Mesenchymal stem cell (in vitro differentiated cells and primary cell): ENCODE results near the gene MMP11.
A peak's percentile ranks its signal among the peaks of the same experiment; 100 is the strongest.

Experiments used
- DNase-seq: peaks from one replicate; pipeline ENCODE4 v3.0.0-alpha.2; 2013
- H2AFZ ChIP-seq: one replicate; pipeline ENCODE4 v1.6.1; 2013; ENCODE audit warnings: low read depth, mild to moderate bottlenecking, control low read depth, inconsistent platforms, low read length, moderate library complexity
- H2AK5ac ChIP-seq: 2 replicates; pipeline ENCODE4 v1.6.1; 2013; ENCODE audit warnings: low read length, moderate library complexity, mild to moderate bottlenecking, inconsistent platforms; ENCODE audit not compliant: severe bottlenecking
- H2BK120ac ChIP-seq: one replicate; pipeline ENCODE4 v1.6.1; 2013; ENCODE audit warnings: low read depth, mild to moderate bottlenecking, inconsistent platforms, low read length, moderate library complexity
- H2BK12ac ChIP-seq, 2 experiments: one replicate each; pipeline ENCODE4 v1.6.1; 2013; ENCODE audit warnings: inconsistent platforms in 2 of 2, low read length in 2 of 2, mild to moderate bottlenecking in 2 of 2, moderate library complexity in 2 of 2, control low read depth in 1 of 2
- H2BK15ac ChIP-seq: one replicate; pipeline ENCODE4 v1.6.1; 2013; ENCODE audit warnings: mild to moderate bottlenecking, low read depth, inconsistent platforms; ENCODE audit not compliant: poor library complexity, severe bottlenecking
- H2BK5ac ChIP-seq: 2 replicates; pipeline ENCODE4 v1.6.1; 2013; ENCODE audit warnings: low read depth, mild to moderate bottlenecking, low read length, control low read depth, inconsistent platforms; ENCODE audit not compliant: poor library complexity, severe bottlenecking
- H3K14ac ChIP-seq, 2 experiments: one replicate each; pipeline ENCODE4 v1.6.1; 2013; ENCODE audit warnings: inconsistent platforms in 2 of 2, low read length in 2 of 2, control low read depth in 1 of 2, mild to moderate bottlenecking in 1 of 2, moderate library complexity in 1 of 2
- H3K18ac ChIP-seq, 2 experiments: one replicate each; pipeline ENCODE4 v1.6.1; 2013; ENCODE audit warnings: inconsistent platforms in 2 of 2, low read length in 2 of 2, control low read depth in 1 of 2, low read depth in 1 of 2, mild to moderate bottlenecking in 1 of 2
- H3K23ac ChIP-seq, 2 experiments: one replicate each; pipeline ENCODE4 v1.6.1; 2013; ENCODE audit warnings: inconsistent platforms in 2 of 2, low read length in 2 of 2, mild to moderate bottlenecking in 2 of 2, moderate library complexity in 2 of 2, control low read depth in 1 of 2
- H3K27ac ChIP-seq: 2 replicates; pipeline ENCODE4 v1.5.1; 2013; ENCODE audit warnings: mild to moderate bottlenecking, moderate library complexity, low read length, control low read depth, inconsistent platforms; ENCODE audit not compliant: poor library complexity, severe bottlenecking
- H3K27me3 ChIP-seq, 2 experiments: 2 replicates each; pipeline versions ENCODE4 v1.6.1 to v1.7.0; 2013; ENCODE audit warnings: low read length in 2 of 2, mild to moderate bottlenecking in 2 of 2, moderate library complexity in 2 of 2, control low read depth in 1 of 2, inconsistent platforms in 1 of 2; ENCODE audit not compliant: control insufficient read depth in 1 of 2, insufficient read depth in 1 of 2
- H3K36me3 ChIP-seq, 2 experiments: 2 replicates each; pipeline versions ENCODE4 v1.6.1 to v1.7.0; 2013; ENCODE audit warnings: low read length in 2 of 2, control low read depth in 1 of 2, inconsistent platforms in 1 of 2, low read depth in 1 of 2, mild to moderate bottlenecking in 1 of 2; ENCODE audit not compliant: insufficient read depth in 2 of 2, control insufficient read depth in 1 of 2
- H3K4ac ChIP-seq, 2 experiments: one replicate each; pipeline ENCODE4 v1.6.1; 2013; ENCODE audit warnings: inconsistent platforms in 2 of 2, low read length in 2 of 2, mild to moderate bottlenecking in 2 of 2, moderate library complexity in 2 of 2, control low read depth in 1 of 2, low read depth in 1 of 2
- H3K4me1 ChIP-seq: 2 replicates; pipeline ENCODE4 v1.6.1; 2013; ENCODE audit warnings: low read depth, low read length, control low read depth; ENCODE audit not compliant: control insufficient read depth, insufficient read depth
- H3K4me2 ChIP-seq: 2 replicates; pipeline ENCODE4 v1.6.1; 2013; ENCODE audit warnings: low read length, mild to moderate bottlenecking, inconsistent platforms; ENCODE audit not compliant: poor library complexity, severe bottlenecking
- H3K4me3 ChIP-seq, 2 experiments: 2 replicates each; pipeline versions ENCODE4 v1.5.1 to v1.7.0; 2013; ENCODE audit warnings: low read length in 2 of 2, mild to moderate bottlenecking in 2 of 2, control low read depth in 1 of 2, low read depth in 1 of 2; ENCODE audit not compliant: insufficient read depth in 1 of 2
- H3K79me1 ChIP-seq: replicated peaks from 2 replicates; pipeline ENCODE4 v1.6.1; 2013; ENCODE audit warnings: mild to moderate bottlenecking, control low read depth, low read length, inconsistent platforms; ENCODE audit not compliant: poor library complexity, severe bottlenecking
- H3K9ac ChIP-seq: 2 replicates; pipeline ENCODE4 v1.7.0; 2013; ENCODE audit warnings: mild to moderate bottlenecking, low read length, moderate library complexity
- H3K9me3 ChIP-seq: 2 replicates; pipeline ENCODE4 v1.7.0; 2013; ENCODE audit warnings: mild to moderate bottlenecking, low read length; ENCODE audit not compliant: control insufficient read depth
- H4K8ac ChIP-seq: one replicate; pipeline ENCODE4 v1.6.1; 2013; ENCODE audit warnings: inconsistent platforms, mild to moderate bottlenecking, low read length, moderate library complexity
- H4K91ac ChIP-seq: one replicate; pipeline ENCODE4 v1.6.1; 2013; ENCODE audit warnings: mild to moderate bottlenecking, low read length, inconsistent platforms
- WGBS: methylation state at CpG from one replicate; pipeline ENCODE4 v1.1.7; 2013; ENCODE audit warnings: mixed read lengths; 5-methylcytosine and 5-hydroxymethylcytosine counted together

The MMP11 gene

GRCh38 chr22:23745791-23746190, 26.9 kb upstream of the MMP11 start:
- no peak overlapping the region for H2AK5ac ChIP-seq
- no peak overlapping the region for H2BK120ac ChIP-seq
- H3K9me3 ChIP-seq: no peaks in the 10 kb centered on the region
- peaks cover 41 to 45% of the 10 kb centered on the region in 2 experiments for H3K36me3 ChIP-seq
- H3K4ac ChIP-seq: no peak overlapping the region
- H3K4me1 ChIP-seq: peaks cover 2% of the 10 kb centered on the region
- H3K4me2 ChIP-seq: no peak overlapping the region
- H2AFZ ChIP-seq: no peak overlapping the region
- no peak overlapping the region for H3K4me3 ChIP-seq
- H2BK5ac ChIP-seq: no peak overlapping the region
- no peak overlapping the region for H2BK15ac ChIP-seq
- peaks cover 41% of the 10 kb centered on the region for H3K79me1 ChIP-seq
- no peak for DNase-seq
- no peak overlapping the region for H3K23ac ChIP-seq
- no peak overlapping the region for H3K14ac ChIP-seq
- H4K8ac ChIP-seq: no peak overlapping the region
- no peak overlapping the region for H3K9ac ChIP-seq
- H2BK12ac ChIP-seq: no peak overlapping the region
- no peak overlapping the region for H3K27ac ChIP-seq
- no peak overlapping the region for H3K18ac ChIP-seq
- WGBS: 93% methylated on average over 5 of the region's 6 CpGs
- H4K91ac ChIP-seq: no peak overlapping the region
- H3K27me3 ChIP-seq: no peaks in the 10 kb centered on the region

DNA sequence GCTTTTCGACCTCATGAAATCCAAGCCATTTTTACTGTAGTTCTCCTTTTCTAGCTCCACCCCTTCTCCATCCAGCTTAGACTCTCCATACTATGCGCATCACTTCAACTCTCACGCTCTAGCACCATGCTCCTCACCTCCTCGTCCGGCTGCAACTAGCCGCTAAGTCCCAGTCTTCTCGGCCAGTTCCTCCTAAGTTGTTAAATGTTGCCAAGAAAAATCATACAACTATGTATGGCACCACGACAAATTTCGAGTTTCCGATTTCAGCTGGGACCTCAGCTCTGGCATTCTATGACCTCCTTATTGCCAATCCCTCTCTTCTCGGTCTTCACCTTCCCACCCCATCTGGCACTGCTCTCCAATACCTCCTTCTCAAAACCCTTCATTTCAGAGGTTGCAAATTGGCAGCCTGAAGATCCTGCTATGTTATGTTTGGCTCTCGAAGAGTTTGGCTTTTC, 22.8 kb upstream of the MMP11 start:
- H3K36me3 ChIP-seq: peaks cover 4 to 8% of the 10 kb centered on the region in 2 experiments
- H2BK12ac ChIP-seq: no peak overlapping the region
- no peak overlapping the region for H3K9ac ChIP-seq
- no peak overlapping the region for H2AK5ac ChIP-seq
- H3K14ac ChIP-seq: peak overlapping the region in 1 of 2 experiments; percentile 57
- no peak overlapping the region for H2BK15ac ChIP-seq
- H2BK5ac ChIP-seq: no peak overlapping the region
- no peak overlapping the region for H3K18ac ChIP-seq
- no peak overlapping the region for H3K4ac ChIP-seq
- no peak overlapping the region for H2BK120ac ChIP-seq
- H3K4me1 ChIP-seq: peaks cover 8% of the 10 kb centered on the region
- H3K9me3 ChIP-seq: no peaks in the 10 kb centered on the region
- H3K4me2 ChIP-seq: no peak overlapping the region
- no peak overlapping the region for H4K8ac ChIP-seq
- peaks cover 25% of the 10 kb centered on the region for H3K79me1 ChIP-seq
- no peak overlapping the region for H3K27ac ChIP-seq
- WGBS: 95% methylated on average over 12 of the region's 12 CpGs
- peak overlapping the region in 1 of 2 experiments; percentile 93 for H3K4me3 ChIP-seq
- no peaks in the 10 kb centered on the region for H3K27me3 ChIP-seq
- peak overlapping the region in 1 of 2 experiments; percentile 81 for H3K23ac ChIP-seq
- H4K91ac ChIP-seq: no peak overlapping the region
- no peak for DNase-seq
- no peak overlapping the region for H2AFZ ChIP-seq

- no peak overlapping the region for H2BK5ac ChIP-seq
- peak overlapping the region; percentile 15 for H2BK120ac ChIP-seq
- peak overlapping the region; percentile 59 for H4K8ac ChIP-seq
- no peak overlapping the region for H3K27ac ChIP-seq
- H3K9me3 ChIP-seq: no peaks in the 10 kb centered on the region
- peak overlapping the region in 1 of 2 experiments; percentile 61 for H3K14ac ChIP-seq
- peak overlapping the region; percentile 59 to 81 for H3K18ac ChIP-seq
- peak overlapping the region; percentile 89 to 93 for H3K4me3 ChIP-seq
- peak overlapping the region; percentile 58 to 79 for H3K4ac ChIP-seq
- H2AK5ac ChIP-seq: no peak overlapping the region
- H3K9ac ChIP-seq: peak overlapping the region; percentile 86
- no peak overlapping the region for H4K91ac ChIP-seq
- no peaks in the 10 kb centered on the region for H3K27me3 ChIP-seq
- WGBS: 45% methylated on average over 5 of the region's 5 CpGs
- peak overlapping the region; percentile 95 for H3K4me2 ChIP-seq
- no peak overlapping the region for H2BK12ac ChIP-seq
- peak; percentile 15 for DNase-seq
- H3K79me1 ChIP-seq: peaks cover 25% of the 10 kb centered on the region
- H3K36me3 ChIP-seq: peaks cover 0 to 6% of the 10 kb centered on the region in 2 experiments
- H3K4me1 ChIP-seq: peaks cover 8% of the 10 kb centered on the region
- no peak overlapping the region for H2BK15ac ChIP-seq
- H2AFZ ChIP-seq: no peak overlapping the region
- no peak overlapping the region for H3K23ac ChIP-seq
Observed at GRCh38 chr22:23750367-23750713, 22.3 kb upstream of the MMP11 start.

DNA sequence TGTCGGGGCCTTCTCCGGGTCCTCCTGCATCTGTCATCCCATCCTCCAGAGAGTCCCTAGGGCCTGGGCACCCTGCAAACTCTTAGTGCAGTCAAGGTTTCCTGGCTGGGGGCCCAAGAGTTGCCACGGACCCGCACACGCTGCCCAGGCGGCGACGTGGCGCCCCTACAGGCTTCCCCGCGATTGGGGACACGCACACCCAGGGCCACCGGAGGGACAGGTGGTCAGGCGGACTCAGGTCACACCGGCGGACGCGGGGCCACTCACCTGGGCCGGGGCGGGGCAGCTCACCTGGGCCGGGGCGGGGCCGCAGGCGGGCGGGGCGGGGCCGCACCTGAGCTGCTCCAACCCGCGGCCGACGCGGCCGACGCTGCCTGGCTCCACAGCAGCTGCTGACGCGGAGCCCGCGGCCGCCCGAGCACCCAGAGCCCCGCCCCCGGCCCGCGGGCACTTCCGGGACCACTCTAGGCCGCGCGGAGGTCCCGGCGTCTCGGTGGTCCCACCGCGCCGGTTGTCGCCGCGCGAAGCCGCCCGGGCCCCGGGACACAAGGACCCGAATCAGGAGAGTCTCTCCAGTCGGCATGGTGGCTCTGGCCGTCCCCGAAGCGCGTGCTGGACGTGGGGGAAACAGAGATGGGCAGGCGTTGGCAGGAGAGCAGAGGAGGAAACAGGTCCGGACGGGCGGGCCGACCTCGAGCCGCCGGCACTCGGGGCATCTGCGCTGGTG, 21.8 kb upstream of the MMP11 start, which contains the start of gene ZNF70:
Gene ZNF70, minus strand, starts transcription at position 399 of the 727 bp plus-strand sequence. CDS start 5,972 bp downstream, outside the sequence.
- Histone ChIP-seq H3K4me1 (peaks cover 8% of the 10 kb centered on the region), H3K9me3 (no peaks in the 10 kb centered on the region), H2BK12ac (peak within 1 kb of the TSS in 1 of 2 experiments; percentile 87), H3K79me1 (peaks cover 22% of the 10 kb centered on the region), H3K4ac (peak within 1 kb of the TSS; percentile 58 to 98), H3K27ac (peak within 1 kb of the TSS; percentile 58), H2BK5ac (peak within 1 kb of the TSS; percentile 9), H3K14ac (peak within 1 kb of the TSS in 1 of 2 experiments; percentile 88), H2AK5ac (no peak within 1 kb of the TSS), H3K27me3 (no peaks in the 10 kb centered on the region), H2AFZ (peak within 1 kb of the TSS; percentile 98), H2BK120ac (peak within 1 kb of the TSS; percentile 56), H3K23ac (no peak within 1 kb of the TSS), H3K9ac (peak within 1 kb of the TSS; percentile 91), H3K4me3 (peak within 1 kb of the TSS; percentile 89 to 93), H2BK15ac (peak within 1 kb of the TSS; percentile 15), H3K18ac (peak within 1 kb of the TSS; percentile 65 to 97), H3K4me2 (peak within 1 kb of the TSS; percentile 95), H4K91ac (peak within 1 kb of the TSS; percentile 81), H4K8ac (peak within 1 kb of the TSS; percentile 95), H3K36me3 (peaks cover 0 to under 1% of the 10 kb centered on the region in 2 experiments)
- WGBS: under 1% methylated on average over 51 of the region's 78 CpGs
- DNase-seq: peak; percentile 75
